HG03439 (cell line): ENCODE results near the gene VSX2.
A peak's percentile ranks its signal among the peaks of the same experiment; 100 is the strongest.

Experiments
- ATAC-seq: cut with Tn5 transposase; IDR thresholded peaks from one replicate; pipeline ENCODE4 v1.9.1; 2021; ENCODE audit warnings: mild to moderate bottlenecking, moderate library complexity; ENCODE audit not compliant: unreplicated experiment

Gene VSX2

GRCh38 chr14:74301594-74302151, 62.4 kb downstream of the VSX2 start:
- no peak for ATAC-seq

GRCh38 chr14:74302152-74302628, 62.9 kb downstream of the VSX2 start:
- peak; percentile 20 for ATAC-seq

- peak; percentile 95 for ATAC-seq
Measured at GRCh38 chr14:74302634-74303569, 63.7 kb downstream of the VSX2 start, which contains the start of gene ABCD4. Gene ABCD4, minus strand, starts transcription at chr14:74302934. Its CDS starts 22 bp downstream, at chr14:74302912.

- no peak for ATAC-seq
Measured at GRCh38 chr14:74308695-74309094, 69.4 kb downstream of the VSX2 start.

- no peak for ATAC-seq
Measured at GRCh38 chr14:74309125-74310022, 70.1 kb downstream of the VSX2 start.

- no peak for ATAC-seq
Measured at GRCh38 chr14:74312161-74312560, 72.9 kb downstream of the VSX2 start.
